ENCODE measurements around the gene ATP8A2. TPM values are rescaled to one million over a fixed set of nuclear protein-coding genes. Genes with fewer than 3 reads are reported as not detected.

The ATP8A2 gene
- total RNA-seq, 1 donor from 2014 or later: 0.13 TPM

GRCh38 chr13:25625414-25625813, 253.6 kb downstream of the ATP8A2 start:
- DNase-seq (ENCODE audit: low read depth in 2 of 2): no peak

- DNase-seq (ENCODE audit: low read depth in 2 of 2): no peak
These were observed 258.6 kb downstream of the ATP8A2 start for GRCh38 chr13:25630329-25630900.

GRCh38 chr13:25632166-25632888, 260.6 kb downstream of the ATP8A2 start:
- DNase-seq (ENCODE audit: low read depth in 2 of 2): no peak

- no peak for DNase-seq (ENCODE audit: low read depth in 2 of 2)
These were observed 261.3 kb downstream of the ATP8A2 start for GRCh38 chr13:25633093-25633492.

- DNase-seq (ENCODE audit: low read depth in 2 of 2): no peak
These were observed 273.9 kb downstream of the ATP8A2 start for GRCh38 chr13:25645681-25646080.

- no peak for DNase-seq (ENCODE audit: low read depth in 2 of 2)
These were observed 277.3 kb downstream of the ATP8A2 start for GRCh38 chr13:25649001-25649633.

GRCh38 chr13:25652764-25653163, 281.0 kb downstream of the ATP8A2 start:
- no peak for DNase-seq (ENCODE audit: low read depth in 2 of 2)

- no peak for DNase-seq (ENCODE audit: low read depth in 2 of 2)
These were observed 282.5 kb downstream of the ATP8A2 start for GRCh38 chr13:25654322-25654721.

GRCh38 chr13:25657157-25657556, 285.4 kb downstream of the ATP8A2 start:
- DNase-seq (ENCODE audit: low read depth in 2 of 2): no peak

- DNase-seq (ENCODE audit: low read depth in 2 of 2): no peak
These were observed 287.5 kb downstream of the ATP8A2 start for GRCh38 chr13:25659091-25659795.

- no peak for DNase-seq (ENCODE audit: low read depth in 2 of 2)
These were observed 289.2 kb downstream of the ATP8A2 start for GRCh38 chr13:25660996-25661395.

- DNase-seq (ENCODE audit: low read depth in 2 of 2): no peak
These were observed 290.7 kb downstream of the ATP8A2 start for GRCh38 chr13:25662516-25662915.

- no peak for DNase-seq (ENCODE audit: low read depth in 2 of 2)
These were observed 296.6 kb downstream of the ATP8A2 start for GRCh38 chr13:25668345-25668744.

- DNase-seq (ENCODE audit: low read depth in 2 of 2): no peak
These were observed 301.9 kb downstream of the ATP8A2 start for GRCh38 chr13:25673711-25674110.

GRCh38 chr13:25674371-25674770, 302.6 kb downstream of the ATP8A2 start:
- DNase-seq (ENCODE audit: low read depth in 2 of 2): no peak

- DNase-seq (ENCODE audit: low read depth in 2 of 2): no peak
These were observed 303.3 kb downstream of the ATP8A2 start for GRCh38 chr13:25675060-25675459.

- no peak for DNase-seq (ENCODE audit: low read depth in 2 of 2)
These were observed 306.2 kb downstream of the ATP8A2 start for GRCh38 chr13:25677956-25678355.

- no peak for DNase-seq (ENCODE audit: low read depth in 2 of 2)
These were observed 306.6 kb downstream of the ATP8A2 start for GRCh38 chr13:25678398-25678797.

GRCh38 chr13:25679159-25679558, 307.4 kb downstream of the ATP8A2 start:
- no peak for DNase-seq (ENCODE audit: low read depth in 2 of 2)

GRCh38 chr13:25679936-25680335, 308.2 kb downstream of the ATP8A2 start:
- no peak for DNase-seq (ENCODE audit: low read depth in 2 of 2)

- no peak for DNase-seq (ENCODE audit: low read depth in 2 of 2)
These were observed 310.5 kb downstream of the ATP8A2 start for GRCh38 chr13:25682276-25682675.

- DNase-seq (ENCODE audit: low read depth in 2 of 2): no peak
These were observed 311.3 kb downstream of the ATP8A2 start for GRCh38 chr13:25683056-25683455.

Measured in dermis microvascular lymphatic vessel endothelial cell (primary cell).